Neural crest cell (in vitro differentiated cells): ENCODE results near the gene SRRM3. TPM values are rescaled to one million over a fixed set of nuclear protein-coding genes. Genes with fewer than 3 reads are reported as not detected.
A peak's percentile ranks its signal among the peaks of the same experiment; 100 is the strongest.

Source experiments
- DNase-seq: peaks from one replicate; pipeline ENCODE4 v3.0.0; 2021; ENCODE audit warnings: low read depth, mixed read lengths, low spot score
- H3K27ac Mint-ChIP-seq: one replicate; pipeline ENCODE4 v1.8.0; 2021; ENCODE audit warnings: mild to moderate bottlenecking, mixed read lengths; ENCODE audit not compliant: unreplicated experiment
- H3K27me3 Mint-ChIP-seq: 2 replicates; pipeline ENCODE4 v1.8.0; 2021; ENCODE audit warnings: low read depth, mild to moderate bottlenecking, mixed read lengths
- H3K36me3 Mint-ChIP-seq: 2 replicates; pipeline ENCODE4 v1.8.0; 2021; ENCODE audit warnings: low read depth, mild to moderate bottlenecking, mixed read lengths
- H3K4me1 Mint-ChIP-seq: 2 replicates; pipeline ENCODE4 v1.8.0; 2021; ENCODE audit warnings: mixed read lengths
- H3K4me3 Mint-ChIP-seq: one replicate; pipeline ENCODE4 v1.8.0; 2021; ENCODE audit warnings: mild to moderate bottlenecking, mixed read lengths
- H3K9me3 Mint-ChIP-seq: 2 replicates; pipeline ENCODE4 v1.8.0; 2021; ENCODE audit warnings: mixed read lengths
- total RNA-seq: library from RNA; stranded (reverse); gene quantifications from 2 replicates; pipeline ENCODE4 v1.2.1, GENCODE V29; 2021
- TF ChIP-seq, protein P1 (sequence below): fragments of 200-600 bp; sonication (generic); conservative IDR thresholded peaks from 2 replicates; pipeline ENCODE4 v1.5.0; 2021; ENCODE audit warnings: antibody characterized with exemption, mild to moderate bottlenecking

SRRM3 gene
- total RNA-seq, 1 donor from 2014 or later = 4.9 TPM

- peak; percentile 18 for DNase-seq
- no peaks in the 10 kb centered on the region for H3K27me3 Mint-ChIP-seq
- no peaks in the 10 kb centered on the region for H3K9me3 Mint-ChIP-seq
- TF ChIP-seq, protein P1, sequence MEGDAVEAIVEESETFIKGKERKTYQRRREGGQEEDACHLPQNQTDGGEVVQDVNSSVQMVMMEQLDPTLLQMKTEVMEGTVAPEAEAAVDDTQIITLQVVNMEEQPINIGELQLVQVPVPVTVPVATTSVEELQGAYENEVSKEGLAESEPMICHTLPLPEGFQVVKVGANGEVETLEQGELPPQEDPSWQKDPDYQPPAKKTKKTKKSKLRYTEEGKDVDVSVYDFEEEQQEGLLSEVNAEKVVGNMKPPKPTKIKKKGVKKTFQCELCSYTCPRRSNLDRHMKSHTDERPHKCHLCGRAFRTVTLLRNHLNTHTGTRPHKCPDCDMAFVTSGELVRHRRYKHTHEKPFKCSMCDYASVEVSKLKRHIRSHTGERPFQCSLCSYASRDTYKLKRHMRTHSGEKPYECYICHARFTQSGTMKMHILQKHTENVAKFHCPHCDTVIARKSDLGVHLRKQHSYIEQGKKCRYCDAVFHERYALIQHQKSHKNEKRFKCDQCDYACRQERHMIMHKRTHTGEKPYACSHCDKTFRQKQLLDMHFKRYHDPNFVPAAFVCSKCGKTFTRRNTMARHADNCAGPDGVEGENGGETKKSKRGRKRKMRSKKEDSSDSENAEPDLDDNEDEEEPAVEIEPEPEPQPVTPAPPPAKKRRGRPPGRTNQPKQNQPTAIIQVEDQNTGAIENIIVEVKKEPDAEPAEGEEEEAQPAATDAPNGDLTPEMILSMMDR = no peak
- no peaks in the 10 kb centered on the region for H3K36me3 Mint-ChIP-seq
- H3K4me3 Mint-ChIP-seq = no peak overlapping the region
- peaks cover 14% of the 10 kb centered on the region for H3K4me1 Mint-ChIP-seq
- no peak overlapping the region for H3K27ac Mint-ChIP-seq
These were observed 9.9 kb upstream of the SRRM3 start for GRCh38 chr7:76191783-76192240.

DNA sequence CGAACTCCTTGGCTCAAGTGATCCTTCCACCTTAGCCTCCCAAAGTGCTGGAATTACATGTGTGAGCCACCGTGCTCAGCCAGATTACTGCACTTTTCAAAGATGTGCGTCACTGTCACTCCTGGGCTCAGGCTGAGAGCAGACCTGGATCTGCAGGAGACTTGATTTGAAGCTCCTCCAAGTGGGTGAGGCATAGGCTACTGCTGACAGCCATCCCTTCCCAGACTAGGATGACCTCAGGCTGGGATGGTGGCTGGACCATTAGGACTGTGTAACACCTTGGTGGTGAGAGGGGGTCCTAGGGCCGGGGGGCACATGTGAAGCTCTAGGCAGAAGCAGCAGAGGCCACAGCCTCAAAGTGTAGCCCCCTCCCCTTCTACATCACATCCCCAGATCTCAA lies 8.2 kb upstream of the SRRM3 start:
- Mint-ChIP-seq H3K4me3 (no peak overlapping the region), H3K27ac (no peak overlapping the region), H3K36me3 (no peaks in the 10 kb centered on the region), H3K9me3 (no peaks in the 10 kb centered on the region), H3K27me3 (no peaks in the 10 kb centered on the region), H3K4me1 (peaks cover 15% of the 10 kb centered on the region)
- DNase-seq = no peak
- TF ChIP-seq, protein P1 = no peak

GRCh38 chr7:76193883-76194282 lies 7.8 kb upstream of the SRRM3 start:
- DNase-seq = no peak
- TF ChIP-seq, protein P1 = no peak
- H3K36me3 Mint-ChIP-seq = no peaks in the 10 kb centered on the region
- H3K4me1 Mint-ChIP-seq = peaks cover 15% of the 10 kb centered on the region
- H3K27me3 Mint-ChIP-seq = no peaks in the 10 kb centered on the region
- H3K9me3 Mint-ChIP-seq = no peaks in the 10 kb centered on the region
- no peak overlapping the region for H3K27ac Mint-ChIP-seq
- H3K4me3 Mint-ChIP-seq = no peak overlapping the region

DNA sequence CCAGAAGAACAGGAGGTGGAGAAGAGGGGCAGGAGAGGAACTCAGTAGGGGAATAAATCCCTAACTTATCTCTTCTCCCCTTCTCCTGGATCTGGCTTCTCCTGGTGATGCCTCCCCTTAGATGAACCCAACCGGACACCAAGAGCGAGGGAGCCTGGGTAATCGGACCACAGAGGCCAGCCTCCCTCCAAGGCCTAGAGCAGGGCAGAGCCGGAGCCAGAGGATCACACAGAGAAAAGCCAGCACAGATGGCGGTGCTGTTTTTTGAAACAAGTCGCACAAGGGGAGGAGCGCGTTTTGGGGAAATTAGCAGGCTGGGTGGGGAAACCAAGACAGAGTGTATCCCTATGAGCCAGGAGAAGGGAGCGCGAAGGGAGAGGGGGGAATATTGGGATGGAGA lies 4.9 kb upstream of the SRRM3 start:
- H3K36me3 Mint-ChIP-seq = no peaks in the 10 kb centered on the region
- H3K4me3 Mint-ChIP-seq = no peak overlapping the region
- TF ChIP-seq, protein P1 = no peak
- H3K9me3 Mint-ChIP-seq = no peaks in the 10 kb centered on the region
- no peak for DNase-seq
- peaks cover 5% of the 10 kb centered on the region for H3K27me3 Mint-ChIP-seq
- H3K27ac Mint-ChIP-seq = peak overlapping the region; percentile 92
- H3K4me1 Mint-ChIP-seq = peaks cover 13% of the 10 kb centered on the region

- Mint-ChIP-seq H3K4me1 (peaks cover 8% of the 10 kb centered on the region), H3K9me3 (no peaks in the 10 kb centered on the region), H3K27ac (no peak overlapping the region), H3K27me3 (peaks cover 11% of the 10 kb centered on the region), H3K36me3 (no peaks in the 10 kb centered on the region), H3K4me3 (no peak overlapping the region)
- no peak for DNase-seq
- TF ChIP-seq, protein P1 = no peak
These were observed 3.5 kb upstream of the SRRM3 start for GRCh38 chr7:76198202-76198601.

DNA sequence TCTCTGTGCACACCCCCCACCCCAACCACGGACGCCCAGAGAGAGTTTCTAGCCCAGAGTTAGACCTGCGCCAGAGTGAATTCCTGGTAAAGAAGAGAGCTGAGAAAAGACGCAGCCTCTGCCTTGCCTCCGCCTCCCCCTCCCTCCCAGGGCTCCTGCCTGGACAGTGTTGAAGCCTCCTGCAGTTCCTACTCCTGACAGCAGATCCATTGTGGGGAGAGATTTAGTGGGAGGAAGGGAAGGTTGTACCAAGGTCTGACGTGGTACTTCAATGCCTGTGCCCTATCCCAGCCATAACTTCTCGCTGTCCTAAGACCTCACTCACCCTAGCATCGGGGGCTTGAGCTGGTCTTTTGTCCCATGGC lies 952 bp downstream of the SRRM3 start:
- Mint-ChIP-seq H3K4me3 (no peak overlapping the region), H3K9me3 (no peaks in the 10 kb centered on the region), H3K27ac (no peak overlapping the region), H3K36me3 (no peaks in the 10 kb centered on the region), H3K4me1 (no peaks in the 10 kb centered on the region), H3K27me3 (peaks cover 38% of the 10 kb centered on the region)
- DNase-seq = no peak
- TF ChIP-seq, protein P1 = no peak
